ENCODE data around the gene GHDC.

Gene GHDC

DNA sequence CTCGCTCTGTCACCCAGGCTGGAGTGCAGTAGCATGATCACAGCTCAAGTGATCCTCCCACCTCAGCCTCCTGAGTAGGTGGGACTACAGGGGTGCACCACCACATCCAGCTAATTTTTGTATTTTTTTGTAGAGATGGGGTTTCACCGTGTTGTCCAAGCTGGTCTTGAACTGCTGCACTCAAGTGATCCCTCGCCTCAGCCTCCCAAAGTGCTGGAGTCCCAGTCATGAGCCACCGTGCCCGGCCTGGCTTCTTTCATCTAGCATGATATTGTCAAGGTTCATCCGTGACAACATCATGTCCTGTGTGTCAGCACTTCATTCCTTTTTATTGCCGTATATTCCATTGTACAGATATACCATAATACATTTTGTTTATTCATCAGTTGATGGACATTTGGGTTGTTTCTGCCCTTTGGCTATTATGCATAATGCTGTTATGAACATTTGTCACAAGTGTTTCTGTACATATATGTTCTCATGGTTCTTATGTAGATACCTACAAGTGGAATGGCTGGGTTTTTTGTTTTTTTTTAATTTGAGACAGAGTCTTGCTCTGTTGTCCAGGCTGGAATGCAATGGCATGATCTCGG, 3.4 kb upstream of the GHDC start:
- TF ChIP-seq, protein P1, sequence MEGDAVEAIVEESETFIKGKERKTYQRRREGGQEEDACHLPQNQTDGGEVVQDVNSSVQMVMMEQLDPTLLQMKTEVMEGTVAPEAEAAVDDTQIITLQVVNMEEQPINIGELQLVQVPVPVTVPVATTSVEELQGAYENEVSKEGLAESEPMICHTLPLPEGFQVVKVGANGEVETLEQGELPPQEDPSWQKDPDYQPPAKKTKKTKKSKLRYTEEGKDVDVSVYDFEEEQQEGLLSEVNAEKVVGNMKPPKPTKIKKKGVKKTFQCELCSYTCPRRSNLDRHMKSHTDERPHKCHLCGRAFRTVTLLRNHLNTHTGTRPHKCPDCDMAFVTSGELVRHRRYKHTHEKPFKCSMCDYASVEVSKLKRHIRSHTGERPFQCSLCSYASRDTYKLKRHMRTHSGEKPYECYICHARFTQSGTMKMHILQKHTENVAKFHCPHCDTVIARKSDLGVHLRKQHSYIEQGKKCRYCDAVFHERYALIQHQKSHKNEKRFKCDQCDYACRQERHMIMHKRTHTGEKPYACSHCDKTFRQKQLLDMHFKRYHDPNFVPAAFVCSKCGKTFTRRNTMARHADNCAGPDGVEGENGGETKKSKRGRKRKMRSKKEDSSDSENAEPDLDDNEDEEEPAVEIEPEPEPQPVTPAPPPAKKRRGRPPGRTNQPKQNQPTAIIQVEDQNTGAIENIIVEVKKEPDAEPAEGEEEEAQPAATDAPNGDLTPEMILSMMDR (IDR thresholded peaks at IDR 0.05; ENCODE audit: low read length) = no peak
- TF ChIP-seq EZH2 (optimal IDR thresholded peaks at IDR 0.05; ENCODE audit: low read depth, low read length) = no peak
- TF ChIP-seq EZH2phosphoT487 (IDR thresholded peaks at IDR 0.05; ENCODE audit: low read length) = no peak
- H3K27ac ChIP-seq (ENCODE audit: low read length) = no peak overlapping the region
- no peak overlapping the region for H3K4me3 ChIP-seq (ENCODE audit: low read length)
- H2AFZ ChIP-seq (ENCODE audit: low read length) = no peak overlapping the region
- H3K9ac ChIP-seq (ENCODE audit: low read length) = no peak overlapping the region
- H3K4me2 ChIP-seq (ENCODE audit: low read depth, low read length) = no peak overlapping the region
- no peaks in the 10 kb centered on the region for H3K36me3 ChIP-seq (replicated peaks; ENCODE audit: insufficient read depth, low read length)
- H3F3A ChIP-seq (ENCODE audit: insufficient read depth, low read length) = no peaks in the 10 kb centered on the region
- H3K4me1 ChIP-seq (ENCODE audit: low read length) = no peaks in the 10 kb centered on the region; the same call in 1 of the 2 replicates
- no peaks in the 10 kb centered on the region for H3K9me3 ChIP-seq (replicated peaks; ENCODE audit: insufficient read depth, low read length)
- peaks cover 5% of the 10 kb centered on the region; the same call in 1 of the 2 replicates for H3K79me2 ChIP-seq (ENCODE audit: low read length)
- DNase-seq = no peak
- H4K20me1 ChIP-seq (ENCODE audit: insufficient read depth, low read length) = no peaks in the 10 kb centered on the region
- H3K27me3 ChIP-seq (replicated peaks; ENCODE audit: insufficient read depth, low read length) = no peaks in the 10 kb centered on the region
- no peaks in the 10 kb centered on the region for H3K9me2 ChIP-seq (replicated peaks; ENCODE audit: insufficient read depth, low read length)

DNA sequence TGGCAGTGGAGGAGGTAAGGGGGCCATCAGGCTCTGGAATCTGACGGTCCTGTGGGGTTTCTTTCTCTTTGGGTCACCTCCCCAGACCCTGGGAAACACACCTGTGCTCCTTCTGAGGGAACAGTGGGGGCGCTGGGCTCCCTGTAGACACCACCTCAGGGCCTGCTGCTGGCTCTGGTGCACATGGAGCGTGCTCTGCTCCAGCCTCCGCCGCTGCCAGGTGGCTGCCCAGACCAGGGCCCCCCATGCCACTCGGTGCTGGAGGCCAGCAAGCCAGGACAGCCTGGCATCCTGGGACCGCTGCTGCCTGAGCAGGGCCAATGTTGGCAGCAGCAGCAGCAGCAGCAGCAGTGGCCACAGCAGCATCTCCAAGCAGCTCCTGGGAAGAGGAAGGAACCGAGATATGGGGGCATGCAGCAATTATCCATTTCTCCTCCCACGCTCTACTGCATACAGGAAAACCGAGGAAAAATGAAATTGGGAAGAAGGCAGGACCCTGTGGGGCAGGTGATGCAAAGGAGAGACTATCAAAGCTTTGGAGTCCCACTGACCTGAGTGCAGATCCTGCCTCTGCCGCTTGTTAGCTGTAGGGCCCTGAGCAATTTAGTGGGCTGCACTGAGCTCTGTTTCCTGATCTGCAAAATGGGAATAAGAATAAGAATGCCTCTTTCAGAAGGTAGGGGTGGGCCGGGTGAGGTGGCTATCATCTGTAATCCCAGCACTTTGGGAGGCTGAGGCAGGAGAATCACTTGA, 902 bp downstream of the GHDC start:
- no peaks in the 10 kb centered on the region for H3K27me3 ChIP-seq (replicated peaks; ENCODE audit: insufficient read depth, low read length)
- H3K4me1 ChIP-seq (ENCODE audit: low read length) = no peaks in the 10 kb centered on the region; the same call in 1 of the 2 replicates
- no peaks in the 10 kb centered on the region for H3F3A ChIP-seq (ENCODE audit: insufficient read depth, low read length)
- H2AFZ ChIP-seq (ENCODE audit: low read length) = peak overlapping the region; percentile 98
- peak overlapping the region; percentile 77 for H3K9ac ChIP-seq (ENCODE audit: low read length)
- H3K4me2 ChIP-seq (ENCODE audit: low read depth, low read length) = peak overlapping the region; percentile 75
- H3K9me3 ChIP-seq (replicated peaks; ENCODE audit: insufficient read depth, low read length) = no peaks in the 10 kb centered on the region
- H3K9me2 ChIP-seq (replicated peaks; ENCODE audit: insufficient read depth, low read length) = no peaks in the 10 kb centered on the region
- H3K36me3 ChIP-seq (replicated peaks; ENCODE audit: insufficient read depth, low read length) = no peaks in the 10 kb centered on the region
- TF ChIP-seq EZH2 (optimal IDR thresholded peaks at IDR 0.05; ENCODE audit: low read depth, low read length) (no peak), EZH2phosphoT487 (IDR thresholded peaks at IDR 0.05; ENCODE audit: low read length) (no peak)
- TF ChIP-seq, protein P1 (IDR thresholded peaks at IDR 0.05; ENCODE audit: low read length) = no peak
- no peak overlapping the region for H3K27ac ChIP-seq (ENCODE audit: low read length)
- no peaks in the 10 kb centered on the region for H4K20me1 ChIP-seq (ENCODE audit: insufficient read depth, low read length)
- H3K4me3 ChIP-seq (ENCODE audit: low read length) = peak overlapping the region; percentile 97
- no peak for DNase-seq
- peaks cover 5% of the 10 kb centered on the region; the same call in 1 of the 2 replicates for H3K79me2 ChIP-seq (ENCODE audit: low read length)

DNA sequence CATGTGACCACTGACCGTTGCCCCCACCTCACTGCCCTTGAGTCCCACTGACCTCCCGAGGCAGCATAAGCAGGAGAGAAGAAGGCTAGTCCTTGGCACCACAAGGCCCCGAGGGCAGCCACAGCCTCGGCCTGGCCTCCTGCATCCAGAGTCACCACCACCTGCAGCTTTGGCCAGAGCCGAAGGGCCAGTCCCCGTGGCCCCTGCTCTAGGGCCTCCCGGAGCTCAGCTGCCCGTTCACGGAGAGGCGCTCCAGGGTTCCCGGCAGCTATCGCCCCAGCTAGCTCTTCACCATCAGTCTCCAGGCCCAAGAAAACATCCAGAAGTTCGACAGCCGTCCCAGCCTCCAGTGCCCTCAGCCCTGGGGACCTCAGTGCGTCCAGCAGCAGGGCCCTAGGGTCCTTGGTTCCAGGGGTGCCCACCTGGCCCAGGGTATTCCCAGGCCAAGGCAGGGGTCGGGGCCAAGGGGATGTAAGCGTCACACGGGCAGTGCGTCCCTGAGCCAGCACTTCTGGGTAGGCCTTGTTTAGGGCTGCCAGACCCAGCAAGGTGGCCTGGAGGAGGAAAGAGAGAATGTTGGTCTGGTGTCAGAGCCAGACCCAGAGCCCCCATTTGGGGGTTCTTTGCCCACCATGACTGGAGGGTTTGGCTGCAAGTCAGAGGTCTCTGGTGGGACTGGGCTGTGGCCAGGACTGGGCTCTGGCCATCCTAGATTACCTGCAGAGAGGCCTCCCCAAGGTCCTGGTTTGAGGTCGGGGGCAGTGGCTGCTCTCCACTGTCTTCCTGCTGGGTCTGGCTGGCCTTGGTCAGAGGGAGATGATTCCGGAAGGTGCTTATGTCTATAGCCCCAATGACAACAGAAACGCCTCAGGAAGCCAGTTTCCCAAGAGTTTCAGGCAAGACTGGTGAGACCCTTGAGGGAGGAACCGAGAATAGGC, 1.8 kb downstream of the GHDC start:
- Histone ChIP-seq H2AFZ (ENCODE audit: low read length) (no peak overlapping the region), H3F3A (ENCODE audit: insufficient read depth, low read length) (no peaks in the 10 kb centered on the region), H3K9me2 (replicated peaks; ENCODE audit: insufficient read depth, low read length) (no peaks in the 10 kb centered on the region), H4K20me1 (ENCODE audit: insufficient read depth, low read length) (no peaks in the 10 kb centered on the region), H3K4me1 (ENCODE audit: low read length) (no peaks in the 10 kb centered on the region; the same call in 1 of the 2 replicates), H3K9me3 (replicated peaks; ENCODE audit: insufficient read depth, low read length) (no peaks in the 10 kb centered on the region), H3K79me2 (ENCODE audit: low read length) (peaks cover 5% of the 10 kb centered on the region; the same call in 1 of the 2 replicates), H3K36me3 (replicated peaks; ENCODE audit: insufficient read depth, low read length) (no peaks in the 10 kb centered on the region), H3K4me2 (ENCODE audit: low read depth, low read length) (no peak overlapping the region), H3K27me3 (replicated peaks; ENCODE audit: insufficient read depth, low read length) (no peaks in the 10 kb centered on the region), H3K9ac (ENCODE audit: low read length) (no peak overlapping the region), H3K4me3 (ENCODE audit: low read length) (no peak overlapping the region), H3K27ac (ENCODE audit: low read length) (no peak overlapping the region)
- no peak for DNase-seq
- TF ChIP-seq EZH2phosphoT487 (IDR thresholded peaks at IDR 0.05; ENCODE audit: low read length) = no peak
- no peak for TF ChIP-seq EZH2 (optimal IDR thresholded peaks at IDR 0.05; ENCODE audit: low read depth, low read length)
- TF ChIP-seq, protein P1 (IDR thresholded peaks at IDR 0.05; ENCODE audit: low read length) = no peak

Data from MM.1S (cell line).